Calu3 (cell line): ENCODE data around the gene CFAP61. TPM values are rescaled to one million over a fixed set of nuclear protein-coding genes. Genes with fewer than 3 reads are reported as not detected.

ENCODE experiments used
- BruUV-seq: library from RNA; stranded (reverse); fragments of 400-500 nt; replicated peaks from 2 replicates; lab custom pipeline; 2021; lab: Mats Ljungman, UMichigan
- CTCF ChIA-PET: fragments of 300-600 bp; sonication (Branson Sonifier 250); formaldehyde crosslinking; loops from one replicate; lab custom pipeline; 2022; ENCODE audit warnings: antibody characterized with exemption; lab: Charles Lee
- DNase-seq: peaks from one replicate; pipeline ENCODE4 v3.0.0; 2022
- H3K27ac Mint-ChIP-seq: one replicate; pipeline ENCODE4 v1.8.0; 2022; ENCODE audit warnings: mixed read lengths; ENCODE audit not compliant: unreplicated experiment
- H3K27me3 Mint-ChIP-seq: one replicate; pipeline ENCODE4 v1.8.0; 2022; ENCODE audit warnings: mixed read lengths; ENCODE audit not compliant: unreplicated experiment
- H3K36me3 Mint-ChIP-seq: one replicate; pipeline ENCODE4 v1.8.0; 2022; ENCODE audit warnings: mild to moderate bottlenecking, moderate library complexity, mixed read lengths; ENCODE audit not compliant: insufficient read depth, unreplicated experiment
- H3K4me1 Mint-ChIP-seq: one replicate; pipeline ENCODE4 v1.8.0; 2022; ENCODE audit warnings: mild to moderate bottlenecking, low read depth, mixed read lengths; ENCODE audit not compliant: unreplicated experiment
- H3K4me3 Mint-ChIP-seq: one replicate; pipeline ENCODE4 v1.8.0; 2022; ENCODE audit warnings: mild to moderate bottlenecking, low read depth, moderate library complexity, mixed read lengths; ENCODE audit not compliant: unreplicated experiment
- H3K9me3 Mint-ChIP-seq: one replicate; pipeline ENCODE4 v1.8.0; 2022; ENCODE audit warnings: low read depth, mixed read lengths; ENCODE audit not compliant: unreplicated experiment
- CTCF ChIP-seq: fragments of 200-600 bp; IDR thresholded peaks from one replicate; pipeline ENCODE4 v1.8.0; 2022; ENCODE audit warnings: antibody characterized with exemption; ENCODE audit not compliant: unreplicated experiment
- intact Hi-C: fragments of 100-400 bp; cut with micrococcal nuclease; formaldehyde crosslinking; loops from one replicate; pipeline ENCODE4 v1.10.0; 2022; ENCODE audit not compliant: unreplicated experiment
- total RNA-seq: library from RNA; stranded (reverse); gene quantifications from 2 replicates; pipeline ENCODE4 v1.2.3, GENCODE V29; 2022

CFAP61 gene
- total RNA-seq, 1 experiment from 2014 or later: not detected

- no peak for DNase-seq
- CTCF ChIA-PET: no interaction called here
- H3K4me3 Mint-ChIP-seq: no peak overlapping the region
- H3K27me3 Mint-ChIP-seq: peaks cover 16% of the 10 kb centered on the region
- intact Hi-C loops: loop anchor here (10.0 kb wide), 1 partner anchor 284 kb away; no protein-coding TSS in a partner anchor
- TF ChIP-seq CTCF: no peak
- no peak overlapping the region for H3K27ac Mint-ChIP-seq
- H3K36me3 Mint-ChIP-seq: no peaks in the 10 kb centered on the region
- H3K9me3 Mint-ChIP-seq: no peaks in the 10 kb centered on the region
- no TSS peak for BruUV-seq
- H3K4me1 Mint-ChIP-seq: no peaks in the 10 kb centered on the region
Observed at GRCh38 chr20:20368418-20369249, 316.3 kb downstream of the CFAP61 start.

GRCh38 chr20:20369250-20370093, 317.1 kb downstream of the CFAP61 start:
- BruUV-seq: no TSS peak
- H3K27me3 Mint-ChIP-seq: peaks cover 12% of the 10 kb centered on the region
- no peak overlapping the region for H3K27ac Mint-ChIP-seq
- CTCF ChIA-PET: no interaction called here
- no peaks in the 10 kb centered on the region for H3K9me3 Mint-ChIP-seq
- no peak for TF ChIP-seq CTCF
- intact Hi-C loops: loop anchor here (10.0 kb wide), 1 partner anchor 285 kb away; no protein-coding TSS in a partner anchor
- H3K4me1 Mint-ChIP-seq: no peaks in the 10 kb centered on the region
- DNase-seq: peak; percentile 28
- H3K36me3 Mint-ChIP-seq: no peaks in the 10 kb centered on the region
- no peak overlapping the region for H3K4me3 Mint-ChIP-seq

- no peaks in the 10 kb centered on the region for H3K36me3 Mint-ChIP-seq
- intact Hi-C loops: no loop called here
- CTCF ChIA-PET: no interaction called here
- no peak for DNase-seq
- no peak overlapping the region for H3K27ac Mint-ChIP-seq
- H3K4me3 Mint-ChIP-seq: no peak overlapping the region
- no peak for TF ChIP-seq CTCF
- peaks cover 18% of the 10 kb centered on the region for H3K27me3 Mint-ChIP-seq
- H3K4me1 Mint-ChIP-seq: no peaks in the 10 kb centered on the region
- no peaks in the 10 kb centered on the region for H3K9me3 Mint-ChIP-seq
- no TSS peak for BruUV-seq
Observed at GRCh38 chr20:20370094-20370575, 317.8 kb downstream of the CFAP61 start.

GRCh38 chr20:20371083-20371482, 318.8 kb downstream of the CFAP61 start:
- Mint-ChIP-seq H3K4me3 (no peak overlapping the region), H3K36me3 (no peaks in the 10 kb centered on the region), H3K4me1 (no peaks in the 10 kb centered on the region), H3K27ac (no peak overlapping the region), H3K27me3 (peaks cover 26% of the 10 kb centered on the region), H3K9me3 (no peaks in the 10 kb centered on the region)
- no TSS peak for BruUV-seq
- no peak for TF ChIP-seq CTCF
- DNase-seq: no peak
- intact Hi-C loops: no loop called here
- CTCF ChIA-PET: no interaction called here
